K562 (cell line): ENCODE measurements around the gene CNIH1. TPM values are rescaled to one million over a fixed set of nuclear protein-coding genes. Genes with fewer than 3 reads are reported as not detected.
"Not testable (repeated sequence)": the region's sequence is repeated elsewhere in the genome, so short reads cannot be mapped to it uniquely, and the experiment has no call there.

Experiments
- ATAC-seq: fragments of 200-7000 bp; cut with Tn5 transposase; 3 replicates; pipeline ENCODE4 v1.9.1; 2020; ENCODE audit warnings: moderate library complexity
- BruUV-seq: library from RNA; stranded (reverse); fragments of 400-500 nt; replicated peaks from 2 replicates; lab custom pipeline; 2021; lab: Mats Ljungman, UMichigan
- CTCF ChIA-PET: fragments of 300-600 bp; formaldehyde crosslinking; extraction: SDS; loops from one replicate; lab custom pipeline; 2021; ENCODE audit warnings: low intra/inter-chr PET ratio; lab: Yijun Ruan, JAX
- POLR2A ChIA-PET: fragments of 300-600, 350-650 bp; sonication (Branson Sonifier 250); formaldehyde crosslinking; extraction: SDS; loops from one replicate; lab custom pipeline; 2021; ENCODE audit warnings: antibody characterized with exemption, inconsistent platforms; lab: Yijun Ruan, JAX
- DNase-seq, 4 experiments: peaks; one replicate each; pipeline versions ENCODE4 v3.0.0 to v3.0.0-alpha.2; 2011 to 2018; ENCODE audit warnings: low spot score in 3 of 4, mixed read lengths in 3 of 4; ENCODE audit errors: extremely low read depth in 1 of 4
- FAIRE-seq: peaks from 2 replicates; lab custom pipeline; 2011; peaks lifted over from hg19 to GRCh38; lab: Jason Lieb, UNC
- H2AFZ ChIP-seq: 2 replicates; pipeline ENCODE4 v1.6.0; 2011; ENCODE audit warnings: low read depth, low read length, control low read depth, inconsistent platforms
- H3K27ac ChIP-seq: fragments of 200-600 bp; 3 replicates; pipeline ENCODE4 v1.8.0; 2011; ENCODE audit warnings: low read depth, mild to moderate bottlenecking, control low read depth, inconsistent platforms, low read length, moderate library complexity, mixed read lengths; ENCODE audit errors: extremely low read depth
- H3K27me3 ChIP-seq, 2 experiments: fragments of 300-600 bp in 1 of 2; 2 replicates in 1 of 2; 3 replicates in 1 of 2; pipeline versions ENCODE4 v1.6.0 to v1.8.0; 2011; ENCODE audit warnings: inconsistent platforms in 2 of 2, low read length in 2 of 2, mild to moderate bottlenecking in 1 of 2, mixed read lengths in 1 of 2, moderate library complexity in 1 of 2; ENCODE audit not compliant: control insufficient read depth in 2 of 2, insufficient read depth in 2 of 2
- H3K36me3 ChIP-seq: fragments of 300-600 bp; 3 replicates; pipeline ENCODE4 v1.8.0; 2011; ENCODE audit warnings: mild to moderate bottlenecking, low read length, inconsistent platforms; ENCODE audit not compliant: control insufficient read depth, insufficient read depth
- H3K4me1 ChIP-seq, 2 experiments: fragments of 200-600 bp in 1 of 2; replicated peaks in 1 of 2; 2 replicates in 1 of 2; 3 replicates in 1 of 2; pipeline versions ENCODE4 v1.5.1 to v1.8.0; 2011; ENCODE audit warnings: inconsistent platforms in 2 of 2, low read length in 2 of 2, mild to moderate bottlenecking in 1 of 2, mixed read lengths in 1 of 2, moderate library complexity in 1 of 2; ENCODE audit not compliant: control insufficient read depth in 2 of 2, insufficient read depth in 2 of 2
- H3K4me2 ChIP-seq: 2 replicates; pipeline ENCODE4 v1.6.1; 2011; ENCODE audit warnings: low read length, control low read depth, inconsistent platforms, mixed read lengths; ENCODE audit not compliant: insufficient read depth
- H3K4me3 ChIP-seq: fragments of 200-600 bp; sonication (generic), shearing (Covaris generic); 2 replicates; pipeline ENCODE4 v1.5.1; 2016; ENCODE audit warnings: control low read depth, inconsistent platforms
- H3K79me2 ChIP-seq: fragments of 200-600 bp; 3 replicates; pipeline ENCODE4 v1.8.0; 2011; ENCODE audit warnings: low read length, inconsistent platforms; ENCODE audit not compliant: control insufficient read depth, insufficient read depth
- H3K9ac ChIP-seq, 2 experiments: 2 replicates each; pipeline versions ENCODE4 v1.6.0 to v1.6.1; 2011; ENCODE audit warnings: low read depth in 2 of 2, low read length in 2 of 2, control low read depth in 1 of 2, inconsistent platforms in 1 of 2, mild to moderate bottlenecking in 1 of 2, mixed read lengths in 1 of 2; ENCODE audit not compliant: insufficient read depth in 1 of 2
- H3K9me1 ChIP-seq: one replicate; pipeline ENCODE4 v1.6.0; 2011; ENCODE audit warnings: inconsistent platforms, mild to moderate bottlenecking, low read length, moderate library complexity; ENCODE audit not compliant: control insufficient read depth, insufficient read depth
- H3K9me3 ChIP-seq: replicated peaks from 2 replicates; pipeline ENCODE4 v1.5.1; 2011; ENCODE audit warnings: low read depth, low read length, inconsistent platforms; ENCODE audit not compliant: control insufficient read depth, insufficient read depth
- H4K20me1 ChIP-seq: replicated peaks from 2 replicates; pipeline ENCODE4 v1.6.1; 2011; ENCODE audit warnings: low read length, inconsistent platforms, mixed read lengths; ENCODE audit not compliant: control insufficient read depth, insufficient read depth
- ARID2 ChIP-seq: fragments of 450-650 bp; IDR thresholded peaks from 2 replicates; pipeline ENCODE4 v1.6.1; 2017; ENCODE audit warnings: antibody characterized with exemption, mild to moderate bottlenecking
- NFYB ChIP-seq: IDR thresholded peaks from 2 replicates; pipeline ENCODE4 v1.6.1; 2011; ENCODE audit warnings: mild to moderate bottlenecking, moderate library complexity; ENCODE audit not compliant: insufficient read length; ENCODE audit errors: extremely low read depth
- PKNOX1 ChIP-seq: fragments of 450-650 bp; IDR thresholded peaks from 2 replicates; pipeline ENCODE4 v1.6.1; 2016
- ZNF3 ChIP-seq: fragments of 250-450 bp; sonication (Bioruptor Pico); IDR thresholded peaks from 2 replicates; pipeline ENCODE4 v1.5.0; 2021; ENCODE audit warnings: mild to moderate bottlenecking, moderate library complexity
- WGBS: fragments of 100-300 bp; shearing (Covaris generic); methylation state at CpG from one replicate; pipeline ENCODE4 v1.1.6; 2016; ENCODE audit warnings: low coverage, mixed read lengths; ENCODE audit not compliant: insufficient coverage; ENCODE audit errors: missing lambda C conversion rate; 5-methylcytosine and 5-hydroxymethylcytosine counted together
- in situ Hi-C: fragments of 300-500 bp; cut with MboI; formaldehyde crosslinking; loops from 4 replicates; pipeline ENCODE4 v1.15.0; 2018; ENCODE audit warnings: inconsistent platforms, mixed read lengths
- intact Hi-C: fragments of 100-400 bp; cut with micrococcal nuclease; formaldehyde crosslinking; loops from 2 replicates; pipeline ENCODE4 v1.14.2; 2022
- polyA plus RNA-seq, 8 experiments: library from polyadenylated mRNA; depleted of rRNA in 4 of 8; stranded (reverse) in 5 of 8; unstranded in 3 of 8; fragments of >200 nt; fragmentation: Nextera tagmentation in 2 of 8; fragmentation: Illumina TruSeq in 1 of 8; extraction: Ambion mirVana in 2 of 8; extraction: Trizol in 1 of 8; gene quantifications; 2 replicates each; pipeline versions ENCODE4 v1.2.1 to v1.2.3, GENCODE V29; 2011 to 2014; ENCODE audit warnings: inconsistent platforms in 1 of 8, missing spikeins in 1 of 8
- total RNA-seq, 7 experiments: library from RNA; depleted of rRNA in 6 of 7; stranded (reverse); fragments of >200 nt in 6 of 7; fragmentation: Illumina TruSeq in 2 of 7; extraction: Trizol in 2 of 7; gene quantifications; 2 replicates each; pipeline versions ENCODE4 v1.2.1 to v1.2.3, GENCODE V29; 2011 to 2021; ENCODE audit warnings: low replicate concordance in 1 of 7

Gene CNIH1
- total and polyA plus RNA-seq, 9 of the 15 experiments (the other 6 are each of a cell fraction or from before 2014, with no cell fraction given): 13.9 to 283 (median 77.3) TPM

GRCh38 chr14:54443981-54444380 lies 2.8 kb upstream of the CNIH1 start:
- Histone ChIP-seq H3K9ac (no peak overlapping the region), H4K20me1 (no peaks in the 10 kb centered on the region), H3K36me3 (peaks cover 3% of the 10 kb centered on the region; the same call in 1 of the 3 replicates), H3K9me1 (no peaks in the 10 kb centered on the region), H3K4me1 (peaks cover 4 to 13% of the 10 kb centered on the region in 2 experiments; a peak in 4 of 5 replicates), H3K4me3 (no peak overlapping the region), H2AFZ (no peak overlapping the region), H3K27me3 (no peaks in the 10 kb centered on the region), H3K9me3 (no peaks in the 10 kb centered on the region), H3K79me2 (peaks cover 22% of the 10 kb centered on the region), H3K27ac (no peak overlapping the region), H3K4me2 (no peak overlapping the region)
- intact Hi-C loops: no loop called here
- ChIA-PET POLR2A (interaction anchor here (2.3 kb wide), 1 partner anchor 9 kb away, joined by 6 read pairs; no protein-coding TSS in a partner anchor), CTCF (no interaction called here)
- DNase-seq: no peak
- in situ Hi-C loops: no loop called here
- WGBS: 79% methylated on average over 7 of the region's 18 CpGs
- TF ChIP-seq NFYB (peak; percentile 25), ZNF3 (no peak), ARID2 (no peak), PKNOX1 (no peak)
- FAIRE-seq: no peak
- ATAC-seq: no peak
- BruUV-seq: no TSS peak

- H3K4me2 ChIP-seq, DNase-seq, intact Hi-C loops, CTCF ChIA-PET, H2AFZ ChIP-seq, H3K27ac ChIP-seq, H3K4me3 ChIP-seq, H3K9ac ChIP-seq, in situ Hi-C loops, ATAC-seq, H3K36me3 ChIP-seq, H3K9me1 ChIP-seq, H4K20me1 ChIP-seq, H3K9me3 ChIP-seq, BruUV-seq, H3K27me3 ChIP-seq, FAIRE-seq: not testable (repeated sequence)
- WGBS: 94% methylated on average over 6 of the region's 23 CpGs
- peaks cover 7 to 13% of the 10 kb centered on the region in 2 experiments; a peak in 4 of 5 replicates for H3K4me1 ChIP-seq
- POLR2A ChIA-PET: interaction anchor here (2.3 kb wide), 1 partner anchor 8 kb away, joined by 6 read pairs; no protein-coding TSS in a partner anchor
- peaks cover 32% of the 10 kb centered on the region for H3K79me2 ChIP-seq
Measured at GRCh38 chr14:54442961-54443360, 1.8 kb upstream of the CNIH1 start.
